ENCODE results near the gene GLUL. TPM values are rescaled to one million over a fixed set of nuclear protein-coding genes. Genes with fewer than 3 reads are reported as not detected.

Gene GLUL
- total RNA-seq, 1 experiment from 2014 or later: 159 TPM

DNA sequence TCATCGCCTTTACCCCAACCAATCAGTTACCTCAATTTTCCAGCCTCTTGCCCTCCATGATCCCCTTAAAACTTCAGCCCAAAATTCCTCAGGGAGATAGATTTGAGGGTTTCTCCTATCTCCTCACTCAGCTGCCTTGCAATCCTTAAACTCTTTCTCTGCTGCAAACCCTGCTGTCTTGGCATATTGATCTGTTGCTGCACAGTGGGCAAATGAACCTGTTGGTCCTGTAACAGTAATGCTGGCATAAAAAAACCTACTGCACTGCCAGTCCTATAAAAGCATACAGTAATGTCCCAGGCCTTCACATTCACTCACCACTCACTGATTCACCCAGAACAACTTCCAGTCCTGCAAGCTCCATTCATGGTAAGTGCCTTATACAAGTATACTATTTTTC is 14.0 kb upstream of the GLUL start:
- Histone ChIP-seq H3K36me3 (ENCODE audit: low read depth, low read length) (no peaks in the 10 kb centered on the region), H3K4me2 (ENCODE audit: low read length) (no peak overlapping the region), H2AFZ (ENCODE audit: low read length) (no peak overlapping the region), H3K9me2 (replicated peaks; ENCODE audit: low read length) (no peaks in the 10 kb centered on the region), H3K4me3 (ENCODE audit: low read length) (no peak overlapping the region), H3K4me1 (ENCODE audit: insufficient read depth, low read length) (no peaks in the 10 kb centered on the region), H3K27ac (ENCODE audit: low read length) (no peak overlapping the region), H3K27me3 (ENCODE audit: low read length) (no peaks in the 10 kb centered on the region), H3K9ac (ENCODE audit: low read length) (no peak overlapping the region), H3K9me3 (ENCODE audit: low read length) (no peaks in the 10 kb centered on the region), H3F3A (ENCODE audit: low read length, unreplicated experiment) (no peaks in the 10 kb centered on the region), H3K79me2 (ENCODE audit: low read length) (no peaks in the 10 kb centered on the region), H4K20me1 (ENCODE audit: low read length) (no peaks in the 10 kb centered on the region)
- TF ChIP-seq, protein P1, sequence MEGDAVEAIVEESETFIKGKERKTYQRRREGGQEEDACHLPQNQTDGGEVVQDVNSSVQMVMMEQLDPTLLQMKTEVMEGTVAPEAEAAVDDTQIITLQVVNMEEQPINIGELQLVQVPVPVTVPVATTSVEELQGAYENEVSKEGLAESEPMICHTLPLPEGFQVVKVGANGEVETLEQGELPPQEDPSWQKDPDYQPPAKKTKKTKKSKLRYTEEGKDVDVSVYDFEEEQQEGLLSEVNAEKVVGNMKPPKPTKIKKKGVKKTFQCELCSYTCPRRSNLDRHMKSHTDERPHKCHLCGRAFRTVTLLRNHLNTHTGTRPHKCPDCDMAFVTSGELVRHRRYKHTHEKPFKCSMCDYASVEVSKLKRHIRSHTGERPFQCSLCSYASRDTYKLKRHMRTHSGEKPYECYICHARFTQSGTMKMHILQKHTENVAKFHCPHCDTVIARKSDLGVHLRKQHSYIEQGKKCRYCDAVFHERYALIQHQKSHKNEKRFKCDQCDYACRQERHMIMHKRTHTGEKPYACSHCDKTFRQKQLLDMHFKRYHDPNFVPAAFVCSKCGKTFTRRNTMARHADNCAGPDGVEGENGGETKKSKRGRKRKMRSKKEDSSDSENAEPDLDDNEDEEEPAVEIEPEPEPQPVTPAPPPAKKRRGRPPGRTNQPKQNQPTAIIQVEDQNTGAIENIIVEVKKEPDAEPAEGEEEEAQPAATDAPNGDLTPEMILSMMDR (conservative IDR thresholded peaks at IDR 0.05; ENCODE audit: low read depth, low read length): no peak
- no peak for TF ChIP-seq EZH2phosphoT487 (IDR thresholded peaks at IDR 0.05; ENCODE audit: borderline replicate concordance, low read length)
- TF ChIP-seq EZH2 (IDR thresholded peaks at IDR 0.05; ENCODE audit: low read length, unreplicated experiment): no peak
- ChIA-PET CTCF (no interaction called here), POLR2A (ENCODE audit: unreplicated experiment) (no interaction called here)
- no TSS peak for BruUV-seq (replicated peaks)
- DNase-seq (no peak), ATAC-seq (no peak)
- intact Hi-C loops (cut with micrococcal nuclease): no loop called here

DNA sequence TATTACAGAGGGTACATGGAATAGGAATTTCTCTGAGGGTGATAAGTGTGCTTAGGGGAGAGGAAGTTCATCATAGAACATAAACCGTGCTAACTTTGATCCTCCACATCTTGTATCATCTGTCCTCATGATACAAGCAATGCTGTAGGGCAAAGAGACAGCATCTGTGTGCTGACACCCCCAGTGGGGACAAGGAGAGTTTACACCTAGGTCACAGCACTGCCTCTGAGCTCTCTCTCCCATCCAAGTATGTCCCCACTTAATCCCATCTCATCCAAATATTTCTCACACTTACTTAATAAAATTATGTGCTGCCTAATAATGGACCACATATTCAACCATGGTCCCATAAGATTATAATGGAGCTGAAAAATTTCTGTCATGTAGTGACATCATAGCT is 13.2 kb upstream of the GLUL start:
- no peak overlapping the region for H3K9ac ChIP-seq (ENCODE audit: low read length)
- H3K36me3 ChIP-seq (ENCODE audit: low read depth, low read length): no peaks in the 10 kb centered on the region
- POLR2A ChIA-PET (ENCODE audit: unreplicated experiment): no interaction called here
- no peaks in the 10 kb centered on the region for H4K20me1 ChIP-seq (ENCODE audit: low read length)
- intact Hi-C loops (cut with micrococcal nuclease): no loop called here
- H3K9me2 ChIP-seq (replicated peaks; ENCODE audit: low read length): no peaks in the 10 kb centered on the region
- no peak for TF ChIP-seq EZH2phosphoT487 (IDR thresholded peaks at IDR 0.05; ENCODE audit: borderline replicate concordance, low read length)
- no peak for TF ChIP-seq EZH2 (IDR thresholded peaks at IDR 0.05; ENCODE audit: low read length, unreplicated experiment)
- TF ChIP-seq, protein P1 (conservative IDR thresholded peaks at IDR 0.05; ENCODE audit: low read depth, low read length): no peak
- H3K27me3 ChIP-seq (ENCODE audit: low read length): no peaks in the 10 kb centered on the region
- H3F3A ChIP-seq (ENCODE audit: low read length, unreplicated experiment): no peaks in the 10 kb centered on the region
- CTCF ChIA-PET: no interaction called here
- H3K9me3 ChIP-seq (ENCODE audit: low read length): no peaks in the 10 kb centered on the region
- ATAC-seq: no peak
- no peak overlapping the region for H3K4me2 ChIP-seq (ENCODE audit: low read length)
- no TSS peak for BruUV-seq (replicated peaks)
- H3K79me2 ChIP-seq (ENCODE audit: low read length): no peaks in the 10 kb centered on the region
- no peak overlapping the region for H3K4me3 ChIP-seq (ENCODE audit: low read length)
- H3K4me1 ChIP-seq (ENCODE audit: insufficient read depth, low read length): no peaks in the 10 kb centered on the region
- no peak overlapping the region for H3K27ac ChIP-seq (ENCODE audit: low read length)
- H2AFZ ChIP-seq (ENCODE audit: low read length): no peak overlapping the region
- no peak for DNase-seq

DNA sequence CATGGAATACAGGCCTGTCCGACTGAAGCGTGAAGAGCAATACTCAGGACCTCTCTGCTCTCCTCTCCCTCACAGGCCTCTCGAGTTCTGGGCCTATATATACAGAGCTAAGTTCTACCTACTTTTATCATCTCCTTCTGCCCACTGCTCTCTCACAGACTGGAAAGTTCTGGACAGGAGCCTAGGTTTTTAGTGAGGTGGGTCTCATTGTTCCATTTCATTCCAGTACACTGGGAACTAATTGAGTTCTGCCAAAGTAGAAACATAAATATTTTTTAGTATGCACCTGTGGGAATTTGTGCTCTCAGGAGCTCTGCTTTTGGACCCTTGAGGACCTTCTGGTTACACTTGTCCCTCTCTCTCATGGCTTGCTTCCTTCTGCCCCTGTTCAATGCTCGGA is 9.0 kb upstream of the GLUL start, which contains the start of gene TEDDM1:
Gene TEDDM1, minus strand, starts transcription at position 101 of the 400 bp plus-strand sequence. CDS start 182 bp downstream, outside the sequence.
- H3K4me3 ChIP-seq (ENCODE audit: low read length): no peak within 1 kb of the TSS
- no peaks in the 10 kb centered on the region for H3K9me3 ChIP-seq (ENCODE audit: low read length)
- no peak for DNase-seq
- intact Hi-C loops (cut with micrococcal nuclease): no loop called here
- H3F3A ChIP-seq (ENCODE audit: low read length, unreplicated experiment): no peaks in the 10 kb centered on the region
- H4K20me1 ChIP-seq (ENCODE audit: low read length): no peaks in the 10 kb centered on the region
- no peak for TF ChIP-seq EZH2phosphoT487 (IDR thresholded peaks at IDR 0.05; ENCODE audit: borderline replicate concordance, low read length)
- TF ChIP-seq EZH2 (IDR thresholded peaks at IDR 0.05; ENCODE audit: low read length, unreplicated experiment): no peak
- TF ChIP-seq, protein P1 (conservative IDR thresholded peaks at IDR 0.05; ENCODE audit: low read depth, low read length): no peak
- H3K27me3 ChIP-seq (ENCODE audit: low read length): no peaks in the 10 kb centered on the region
- H3K4me1 ChIP-seq (ENCODE audit: insufficient read depth, low read length): peaks cover 17% of the 10 kb centered on the region
- H3K79me2 ChIP-seq (ENCODE audit: low read length): no peaks in the 10 kb centered on the region
- no peaks in the 10 kb centered on the region for H3K9me2 ChIP-seq (replicated peaks; ENCODE audit: low read length)
- H3K9ac ChIP-seq (ENCODE audit: low read length): no peak within 1 kb of the TSS
- H3K27ac ChIP-seq (ENCODE audit: low read length): no peak within 1 kb of the TSS
- ATAC-seq: no peak
- CTCF ChIA-PET: interaction anchor here (1.2 kb wide), 1 partner anchor 320 kb away, joined by 3 read pairs; no protein-coding TSS in a partner anchor
- H3K4me2 ChIP-seq (ENCODE audit: low read length): no peak within 1 kb of the TSS
- H3K36me3 ChIP-seq (ENCODE audit: low read depth, low read length): no peaks in the 10 kb centered on the region
- BruUV-seq (replicated peaks): no TSS peak
- no peak within 1 kb of the TSS for H2AFZ ChIP-seq (ENCODE audit: low read length)
- POLR2A ChIA-PET (ENCODE audit: unreplicated experiment): no interaction called here
